Esophagus squamous epithelium (tissue), 5 donors: ENCODE measurements around the gene BUD23. TPM values are rescaled to one million over a fixed set of nuclear protein-coding genes. Genes with fewer than 3 reads are reported as not detected.
"Not testable (repeated sequence)": the region's sequence is repeated elsewhere in the genome, so short reads cannot be mapped to it uniquely, and the experiment has no call there.

ENCODE experiments used
- DNase-seq: peaks from one replicate; lab custom pipeline; 2025; lab: John Stamatoyannopoulos, UW
- H3K27ac ChIP-seq, 4 donors: fragments of 200-600 bp; sonication (generic); one replicate each; pipeline ENCODE4 v1.5.1; 2016 to 2019; ENCODE audit warnings: mild to moderate bottlenecking in 1 of 4
- H3K27me3 ChIP-seq, 4 donors: fragments of 200-600 bp; sonication (generic); 1 replicate in 3 of 4; 2 replicates in 1 of 4; pipeline versions ENCODE4 v1.5.1 to v1.6.0; 2017 to 2021; ENCODE audit warnings: antibody characterized with exemption in 1 of 4
- H3K36me3 ChIP-seq, 3 donors: fragments of 200-600 bp; sonication (generic); one replicate each; pipeline ENCODE4 v1.5.1; 2016 to 2019
- H3K4me1 ChIP-seq, 3 donors: fragments of 200-600 bp; sonication (generic); one replicate each; pipeline ENCODE4 v1.5.1; 2017 to 2019
- H3K4me3 ChIP-seq, 4 donors: fragments of 200-600 bp; sonication (generic); 1 replicate in 3 of 4; 2 replicates in 1 of 4; pipeline ENCODE4 v1.5.1; 2016 to 2019; ENCODE audit warnings: mild to moderate bottlenecking in 2 of 4, moderate library complexity in 1 of 4
- H3K9me3 ChIP-seq, 3 donors: fragments of 200-600 bp; sonication (generic); one replicate each; pipeline ENCODE4 v1.5.1; 2016 to 2019
- POLR2A ChIP-seq, 4 donors: fragments of 450-650 bp; IDR thresholded peaks; one replicate each; pipeline ENCODE4 v1.6.1; 2017; ENCODE audit warnings: antibody characterized with exemption in 4 of 4, mild to moderate bottlenecking in 4 of 4, moderate library complexity in 3 of 4
- WGBS, 2 donors: methylation state at CpG; one replicate each; pipeline ENCODE4 v1.1.5; 2018; 5-methylcytosine and 5-hydroxymethylcytosine counted together
- intact Hi-C: fragments of 100-400 bp; cut with DNase I; formaldehyde crosslinking; loops from one replicate; pipeline ENCODE4 v1.15.0; 2022
- total RNA-seq, 4 donors: library from RNA; depleted of rRNA; stranded (reverse); fragments of >200 nt; gene quantifications; one replicate each; pipeline ENCODE4 v1.1.0, GENCODE V29; 2016
- TF ChIP-seq, protein P1 (sequence below), 6 experiments: fragments of 450-650 bp in 4 of 6; fragments of 200-600 bp in 2 of 6; sonication (generic) in 2 of 6; IDR thresholded peaks; one replicate each; pipeline ENCODE4 v1.5.1; 2016 to 2019; ENCODE audit warnings: antibody characterized with exemption in 6 of 6, mild to moderate bottlenecking in 4 of 6, moderate library complexity in 4 of 6
- donor health status: DM: yes; HTN: yes; CAD: no.

The BUD23 gene
- total RNA-seq, 4 donors from 2014 or later, result 24.9 to 44.7 (median 42.6) TPM

DNA sequence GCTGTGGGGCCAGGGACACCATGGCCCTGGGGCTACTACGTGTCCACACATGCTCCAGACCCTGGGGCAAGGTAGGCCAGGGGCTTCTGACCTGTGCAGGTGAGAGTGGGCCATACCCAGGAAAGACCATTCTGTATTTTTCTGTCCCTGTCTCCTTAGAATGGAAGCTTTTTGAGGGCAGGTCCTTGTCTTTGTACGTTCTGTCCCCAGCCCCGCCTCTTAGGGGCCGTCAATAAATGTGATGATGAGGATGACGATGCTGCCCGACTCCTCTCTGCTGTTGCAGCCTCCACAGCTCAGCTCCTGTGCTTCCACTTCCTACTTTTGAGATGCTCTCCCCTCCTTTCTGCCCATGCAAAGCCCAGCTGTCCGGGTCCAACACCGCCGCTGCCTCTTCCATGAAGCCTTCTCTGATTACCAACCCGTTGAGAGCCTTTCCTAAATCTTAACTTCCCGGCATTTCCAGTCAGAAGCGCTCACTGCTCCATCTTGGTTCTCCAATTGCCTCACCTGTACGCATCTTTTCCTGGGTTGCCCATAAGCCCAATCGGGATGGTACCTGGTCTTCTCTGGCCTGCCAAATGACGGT lies 11.4 kb upstream of the BUD23 start:
- WGBS, 2 donors, result 87 to 92% methylated on average over 14 of the region's 15 CpGs
- Histone ChIP-seq H3K36me3 (no peaks in the 10 kb centered on the region), H3K27ac (no peak overlapping the region), H3K4me1 (peaks cover 7 to 22% (median 8%) of the 10 kb centered on the region in 3 donors), H3K9me3 (no peaks in the 10 kb centered on the region), H3K4me3 (no peak overlapping the region), H3K27me3 (peaks cover 0 to 18% (median 0%) of the 10 kb centered on the region in 4 donors)
- DNase-seq, result no peak
- intact Hi-C loops, result loop anchor here (10.0 kb wide), 1 partner anchor 53 kb away; no protein-coding TSS in a partner anchor
- TF ChIP-seq POLR2A (IDR thresholded peaks at IDR 0.05), result no peak
- TF ChIP-seq, protein P1, sequence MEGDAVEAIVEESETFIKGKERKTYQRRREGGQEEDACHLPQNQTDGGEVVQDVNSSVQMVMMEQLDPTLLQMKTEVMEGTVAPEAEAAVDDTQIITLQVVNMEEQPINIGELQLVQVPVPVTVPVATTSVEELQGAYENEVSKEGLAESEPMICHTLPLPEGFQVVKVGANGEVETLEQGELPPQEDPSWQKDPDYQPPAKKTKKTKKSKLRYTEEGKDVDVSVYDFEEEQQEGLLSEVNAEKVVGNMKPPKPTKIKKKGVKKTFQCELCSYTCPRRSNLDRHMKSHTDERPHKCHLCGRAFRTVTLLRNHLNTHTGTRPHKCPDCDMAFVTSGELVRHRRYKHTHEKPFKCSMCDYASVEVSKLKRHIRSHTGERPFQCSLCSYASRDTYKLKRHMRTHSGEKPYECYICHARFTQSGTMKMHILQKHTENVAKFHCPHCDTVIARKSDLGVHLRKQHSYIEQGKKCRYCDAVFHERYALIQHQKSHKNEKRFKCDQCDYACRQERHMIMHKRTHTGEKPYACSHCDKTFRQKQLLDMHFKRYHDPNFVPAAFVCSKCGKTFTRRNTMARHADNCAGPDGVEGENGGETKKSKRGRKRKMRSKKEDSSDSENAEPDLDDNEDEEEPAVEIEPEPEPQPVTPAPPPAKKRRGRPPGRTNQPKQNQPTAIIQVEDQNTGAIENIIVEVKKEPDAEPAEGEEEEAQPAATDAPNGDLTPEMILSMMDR (IDR thresholded peaks at IDR 0.05), result no peak

DNA sequence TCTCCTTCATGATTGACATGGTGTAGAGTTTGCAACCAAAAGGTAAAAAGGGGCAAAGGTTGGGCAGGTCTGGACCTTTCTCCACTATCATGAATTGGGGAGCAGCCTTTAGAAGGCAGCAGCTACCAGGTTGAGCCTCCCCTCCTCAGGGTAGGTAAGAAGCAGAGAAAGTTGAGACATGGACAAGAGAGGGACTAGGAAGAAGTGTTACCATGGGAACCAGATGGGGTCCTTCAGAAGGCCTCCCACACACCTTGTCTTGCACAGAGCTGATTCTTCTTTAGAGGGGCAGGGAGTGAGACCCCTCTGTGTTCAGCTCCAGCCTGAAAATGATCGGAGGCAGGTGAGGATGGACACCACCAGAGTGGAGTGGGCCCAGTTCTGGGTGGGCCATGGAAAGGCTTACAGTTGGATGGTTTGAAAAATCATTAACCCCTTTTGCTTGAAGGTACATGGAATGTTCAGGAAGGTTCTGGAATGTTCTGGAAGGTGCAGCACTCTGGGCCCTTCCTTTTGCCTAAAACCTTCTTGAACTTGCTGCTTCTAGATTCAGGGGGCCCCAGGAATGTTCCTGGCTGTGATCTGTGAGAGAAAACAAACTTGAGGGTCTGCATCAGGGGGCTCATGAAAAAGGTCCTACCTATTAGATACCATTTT lies 8.8 kb upstream of the BUD23 start:
- peaks cover 0 to under 1% (median 0%) of the 10 kb centered on the region in 4 donors for H3K27me3 ChIP-seq
- DNase-seq, result no peak
- no peaks in the 10 kb centered on the region for H3K9me3 ChIP-seq
- H3K36me3 ChIP-seq, result peaks cover 0 to 21% (median 5%) of the 10 kb centered on the region in 3 donors
- intact Hi-C loops, result loop anchor here (10.0 kb wide), 1 partner anchor 50 kb away; no protein-coding TSS in a partner anchor
- no peak overlapping the region for H3K27ac ChIP-seq
- no peak for TF ChIP-seq POLR2A (IDR thresholded peaks at IDR 0.05)
- TF ChIP-seq, protein P1 (IDR thresholded peaks at IDR 0.05), result no peak
- WGBS, 2 donors, result 85 to 100% methylated on average over 1 of the region's 1 CpG
- peaks cover 0 to 4% (median 0%) of the 10 kb centered on the region in 3 donors for H3K4me1 ChIP-seq
- no peak overlapping the region for H3K4me3 ChIP-seq

- Histone ChIP-seq H3K4me1 (peaks cover 4 to 19% (median 5%) of the 10 kb centered on the region in 3 donors), H3K36me3 (peaks cover 0 to 30% (median 5%) of the 10 kb centered on the region in 3 donors)
- DNase-seq, H3K9me3 ChIP-seq, H3K4me3 ChIP-seq, H3K27me3 ChIP-seq, H3K27ac ChIP-seq: not testable (repeated sequence)
- intact Hi-C loops, result loop anchor here (10.0 kb wide), 1 partner anchor 49 kb away; no protein-coding TSS in a partner anchor
- WGBS, 2 donors, result 56 to 82% methylated on average over 9 of the region's 9 CpGs
Observed at GRCh38 chr7:73676062-73676461, 7.3 kb upstream of the BUD23 start.

- TF ChIP-seq, protein P1 (IDR thresholded peaks at IDR 0.05), result no peak
- TF ChIP-seq POLR2A (IDR thresholded peaks at IDR 0.05), result no peak
- Histone ChIP-seq H3K4me1 (peaks cover 20 to 38% (median 22%) of the 10 kb centered on the region in 3 donors), H3K27me3 (no peaks in the 10 kb centered on the region), H3K9me3 (no peaks in the 10 kb centered on the region), H3K36me3 (peaks cover 0 to 30% (median 5%) of the 10 kb centered on the region in 3 donors), H3K4me3 (no peak overlapping the region), H3K27ac (no peak overlapping the region)
- 87 to 95% methylated on average over 3 to 4 of the region's 6 CpGs for WGBS, 2 donors
- DNase-seq, result no peak
- intact Hi-C loops, result loop anchor here (10.0 kb wide), 1 partner anchor 46 kb away; no protein-coding TSS in a partner anchor
Observed at GRCh38 chr7:73678862-73679261, 4.5 kb upstream of the BUD23 start.

- peaks cover 26 to 47% (median 26%) of the 10 kb centered on the region in 3 donors for H3K4me1 ChIP-seq
- WGBS, 2 donors, result 77 to 92% methylated on average over 2 of the region's 2 CpGs
- TF ChIP-seq, protein P1 (IDR thresholded peaks at IDR 0.05), result no peak
- TF ChIP-seq POLR2A (IDR thresholded peaks at IDR 0.05), result no peak
- intact Hi-C loops, result loop anchor here (10.0 kb wide), 1 partner anchor 45 kb away; no protein-coding TSS in a partner anchor
- H3K27ac ChIP-seq, result no peak overlapping the region
- DNase-seq, result no peak
- H3K36me3 ChIP-seq, result peaks cover 0 to 30% (median 5%) of the 10 kb centered on the region in 3 donors
- H3K9me3 ChIP-seq, result no peaks in the 10 kb centered on the region
- no peaks in the 10 kb centered on the region for H3K27me3 ChIP-seq
- H3K4me3 ChIP-seq, result no peak overlapping the region
Observed at GRCh38 chr7:73679709-73680108, 3.7 kb upstream of the BUD23 start.
